ENCODE data around the gene RAD54L. TPM values are rescaled to one million over a fixed set of nuclear protein-coding genes. Genes with fewer than 3 reads are reported as not detected.

Gene RAD54L
- total and polyA plus RNA-seq, 2 donors (not counting 1 experiment from before 2014, with no cell fraction given), result 0.66 to 1.3 TPM

GRCh38 chr1:46211051-46211450 is 36.5 kb upstream of the RAD54L start:
- Histone ChIP-seq H3K9ac (ENCODE audit: insufficient read depth, low read length) (no peak overlapping the region), H3K4me3 (replicated peaks in 1 of 4; ENCODE audit: control extremely low read depth in 1 of 4, insufficient read depth in 1 of 4, low read depth in 3 of 4, low read length in 4 of 4) (no peak overlapping the region)
- no peak for DNase-seq (ENCODE audit: low read depth in 2 of 2)

GRCh38 chr1:46215504-46215903 is 32.1 kb upstream of the RAD54L start:
- no peak for TF ChIP-seq CTCF (conservative IDR thresholded peaks at IDR 0.05 in 1 of 2, IDR thresholded peaks at IDR 0.05 in 1 of 2; ENCODE audit: low read depth in 1 of 2, low read length in 2 of 2)
- TF ChIP-seq EZH2 (IDR thresholded peaks at IDR 0.05; ENCODE audit: low read length, missing control alignments), result no peak
- no peak overlapping the region for H3K9ac ChIP-seq (ENCODE audit: insufficient read depth, low read length)

More at GRCh38 chr1:46211051-46211450, 36.5 kb upstream of the RAD54L start:
- Histone ChIP-seq H3K4me1 (ENCODE audit: control insufficient read depth, extremely low read depth, insufficient read depth, low read length) (no peaks in the 10 kb centered on the region), H3K79me2 (ENCODE audit: control insufficient read depth, insufficient read depth, low read length) (no peaks in the 10 kb centered on the region), H3K36me3 (ENCODE audit: control insufficient read depth, insufficient read depth, low read length) (no peaks in the 10 kb centered on the region), H3K9me3 (ENCODE audit: control insufficient read depth, insufficient read depth, low read depth, low read length) (no peaks in the 10 kb centered on the region), H2AFZ (ENCODE audit: low read length) (no peak overlapping the region), H3K27ac (ENCODE audit: insufficient read depth, low read length) (no peak overlapping the region), H3K4me2 (ENCODE audit: extremely low read depth, insufficient read depth, low read length) (no peak overlapping the region), H4K20me1 (ENCODE audit: control insufficient read depth, extremely low read depth, insufficient read depth, low read length) (no peaks in the 10 kb centered on the region), H3K27me3 (ENCODE audit: control insufficient read depth, insufficient read depth, low read length) (no peaks in the 10 kb centered on the region)
- TF ChIP-seq CTCF (conservative IDR thresholded peaks at IDR 0.05 in 1 of 2, IDR thresholded peaks at IDR 0.05 in 1 of 2; ENCODE audit: low read depth in 1 of 2, low read length in 2 of 2) (no peak), EZH2 (IDR thresholded peaks at IDR 0.05; ENCODE audit: low read length, missing control alignments) (no peak)

GRCh38 chr1:46218443-46218842 is 29.1 kb upstream of the RAD54L start:
- no peak overlapping the region for H3K9ac ChIP-seq (ENCODE audit: insufficient read depth, low read length)
- H3K4me1 ChIP-seq (ENCODE audit: control insufficient read depth, extremely low read depth, insufficient read depth, low read length), result no peaks in the 10 kb centered on the region
- no peaks in the 10 kb centered on the region for H3K27me3 ChIP-seq (ENCODE audit: control insufficient read depth, insufficient read depth, low read length)
- H3K4me3 ChIP-seq (replicated peaks in 1 of 4; ENCODE audit: control extremely low read depth in 1 of 4, insufficient read depth in 1 of 4, low read depth in 3 of 4, low read length in 4 of 4), result no peak overlapping the region
- H3K79me2 ChIP-seq (ENCODE audit: control insufficient read depth, insufficient read depth, low read length), result no peaks in the 10 kb centered on the region
- no peaks in the 10 kb centered on the region for H3K9me3 ChIP-seq (ENCODE audit: control insufficient read depth, insufficient read depth, low read depth, low read length)
- H2AFZ ChIP-seq (ENCODE audit: low read length), result no peak overlapping the region
- DNase-seq (ENCODE audit: low read depth in 2 of 2), result no peak
- H4K20me1 ChIP-seq (ENCODE audit: control insufficient read depth, extremely low read depth, insufficient read depth, low read length), result no peaks in the 10 kb centered on the region
- no peak for TF ChIP-seq EZH2 (IDR thresholded peaks at IDR 0.05; ENCODE audit: low read length, missing control alignments)
- no peak for TF ChIP-seq CTCF (conservative IDR thresholded peaks at IDR 0.05 in 1 of 2, IDR thresholded peaks at IDR 0.05 in 1 of 2; ENCODE audit: low read depth in 1 of 2, low read length in 2 of 2)
- no peak overlapping the region for H3K27ac ChIP-seq (ENCODE audit: insufficient read depth, low read length)
- H3K36me3 ChIP-seq (ENCODE audit: control insufficient read depth, insufficient read depth, low read length), result no peaks in the 10 kb centered on the region
- H3K4me2 ChIP-seq (ENCODE audit: extremely low read depth, insufficient read depth, low read length), result no peak overlapping the region

More at GRCh38 chr1:46215504-46215903, 32.1 kb upstream of the RAD54L start:
- no peaks in the 10 kb centered on the region for H3K27me3 ChIP-seq (ENCODE audit: control insufficient read depth, insufficient read depth, low read length)
- no peak for DNase-seq (ENCODE audit: low read depth in 2 of 2)
- H3K9me3 ChIP-seq (ENCODE audit: control insufficient read depth, insufficient read depth, low read depth, low read length), result no peaks in the 10 kb centered on the region
- H3K4me1 ChIP-seq (ENCODE audit: control insufficient read depth, extremely low read depth, insufficient read depth, low read length), result no peaks in the 10 kb centered on the region
- H3K4me3 ChIP-seq (replicated peaks in 1 of 4; ENCODE audit: control extremely low read depth in 1 of 4, insufficient read depth in 1 of 4, low read depth in 3 of 4, low read length in 4 of 4), result no peak overlapping the region
- no peaks in the 10 kb centered on the region for H3K79me2 ChIP-seq (ENCODE audit: control insufficient read depth, insufficient read depth, low read length)
- no peak overlapping the region for H3K27ac ChIP-seq (ENCODE audit: insufficient read depth, low read length)
- no peak overlapping the region for H2AFZ ChIP-seq (ENCODE audit: low read length)
- no peaks in the 10 kb centered on the region for H3K36me3 ChIP-seq (ENCODE audit: control insufficient read depth, insufficient read depth, low read length)
- no peak overlapping the region for H3K4me2 ChIP-seq (ENCODE audit: extremely low read depth, insufficient read depth, low read length)
- H4K20me1 ChIP-seq (ENCODE audit: control insufficient read depth, extremely low read depth, insufficient read depth, low read length), result no peaks in the 10 kb centered on the region

Measured in fibroblast of lung (primary cell).